Peyer's patch (tissue), 4 donors: ENCODE results near the gene TUG1. TPM values are rescaled to one million over a fixed set of nuclear protein-coding genes. Genes with fewer than 3 reads are reported as not detected.

Source experiments
- DNase-seq, 3 donors: peaks; one replicate each; pipeline ENCODE4 v3.0.0-alpha.2; 2017 to 2019
- H3K27ac ChIP-seq, 4 donors: fragments of 200-600 bp; sonication (generic); one replicate each; pipeline ENCODE4 v1.5.1; 2016 to 2019
- H3K27me3 ChIP-seq, 2 donors: fragments of 200-600 bp; sonication (generic); one replicate each; pipeline ENCODE4 v1.5.1; 2019
- H3K36me3 ChIP-seq, 3 donors: fragments of 200-600 bp; sonication (generic); one replicate each; pipeline ENCODE4 v1.5.1; 2016 to 2019
- H3K4me1 ChIP-seq, 4 donors: fragments of 200-600 bp; sonication (generic); one replicate each; pipeline ENCODE4 v1.5.1; 2016 to 2019
- H3K4me3 ChIP-seq, 4 donors: fragments of 200-600 bp; sonication (generic); 1 replicate in 3 of 4; 2 replicates in 1 of 4; pipeline ENCODE4 v1.5.1; 2016 to 2019; ENCODE audit warnings: mild to moderate bottlenecking in 1 of 4
- H3K9me3 ChIP-seq, 4 donors: fragments of 200-600 bp; sonication (generic); one replicate each; pipeline ENCODE4 v1.5.1; 2016 to 2019; ENCODE audit warnings: mild to moderate bottlenecking in 1 of 4
- POLR2A ChIP-seq, 2 donors: fragments of 450-650 bp; IDR thresholded peaks; one replicate each; pipeline ENCODE4 v1.5.1; 2017; ENCODE audit warnings: antibody characterized with exemption in 2 of 2, mild to moderate bottlenecking in 2 of 2, moderate library complexity in 2 of 2
- total RNA-seq, 4 donors: library from RNA; depleted of rRNA; stranded (reverse); fragments of >200 nt; gene quantifications; one replicate each; pipeline ENCODE4 v1.1.0, GENCODE V29; 2016
- TF ChIP-seq, protein P1 (sequence below), 6 experiments: fragments of 450-650 bp in 4 of 6; fragments of 200-600 bp in 2 of 6; sonication (generic) in 1 of 6; IDR thresholded peaks; one replicate each; pipeline ENCODE4 v1.5.1; 2017 to 2019; ENCODE audit warnings: antibody characterized with exemption in 6 of 6, mild to moderate bottlenecking in 3 of 6, moderate library complexity in 1 of 6

TUG1 gene
- total RNA-seq, 4 donors from 2014 or later, result 97.6 to 135 (median 109) TPM

DNA sequence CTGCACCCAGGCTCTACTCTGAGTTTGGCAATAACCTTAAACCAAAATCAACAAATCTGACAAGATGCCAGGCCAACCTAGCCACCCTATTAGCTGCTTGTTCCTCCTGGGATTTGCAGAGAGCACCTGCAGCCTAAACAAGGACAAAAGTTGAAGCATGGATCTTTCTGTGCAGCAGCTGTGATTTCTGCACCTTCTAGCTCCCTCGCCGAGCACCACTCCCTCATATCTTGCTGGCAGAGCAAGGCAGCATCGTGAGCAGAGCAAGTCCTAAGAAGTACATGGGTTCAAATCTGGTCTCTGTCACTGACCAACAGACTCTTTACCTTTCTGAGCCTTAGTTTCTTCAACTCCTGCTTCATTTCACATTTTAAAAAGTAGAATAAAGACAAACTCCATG lies 38.8 kb upstream of the TUG1 start:
- no peak for TF ChIP-seq POLR2A (IDR thresholded peaks at IDR 0.05)
- TF ChIP-seq, protein P1, sequence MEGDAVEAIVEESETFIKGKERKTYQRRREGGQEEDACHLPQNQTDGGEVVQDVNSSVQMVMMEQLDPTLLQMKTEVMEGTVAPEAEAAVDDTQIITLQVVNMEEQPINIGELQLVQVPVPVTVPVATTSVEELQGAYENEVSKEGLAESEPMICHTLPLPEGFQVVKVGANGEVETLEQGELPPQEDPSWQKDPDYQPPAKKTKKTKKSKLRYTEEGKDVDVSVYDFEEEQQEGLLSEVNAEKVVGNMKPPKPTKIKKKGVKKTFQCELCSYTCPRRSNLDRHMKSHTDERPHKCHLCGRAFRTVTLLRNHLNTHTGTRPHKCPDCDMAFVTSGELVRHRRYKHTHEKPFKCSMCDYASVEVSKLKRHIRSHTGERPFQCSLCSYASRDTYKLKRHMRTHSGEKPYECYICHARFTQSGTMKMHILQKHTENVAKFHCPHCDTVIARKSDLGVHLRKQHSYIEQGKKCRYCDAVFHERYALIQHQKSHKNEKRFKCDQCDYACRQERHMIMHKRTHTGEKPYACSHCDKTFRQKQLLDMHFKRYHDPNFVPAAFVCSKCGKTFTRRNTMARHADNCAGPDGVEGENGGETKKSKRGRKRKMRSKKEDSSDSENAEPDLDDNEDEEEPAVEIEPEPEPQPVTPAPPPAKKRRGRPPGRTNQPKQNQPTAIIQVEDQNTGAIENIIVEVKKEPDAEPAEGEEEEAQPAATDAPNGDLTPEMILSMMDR (IDR thresholded peaks at IDR 0.05), result no peak
- H3K4me3 ChIP-seq, result no peak overlapping the region
- no peak overlapping the region for H3K27ac ChIP-seq
- no peaks in the 10 kb centered on the region for H3K4me1 ChIP-seq
- no peak for DNase-seq
- H3K9me3 ChIP-seq, result no peaks in the 10 kb centered on the region
- H3K36me3 ChIP-seq, result peaks cover 0 to 90% (median 0%) of the 10 kb centered on the region in 3 donors
- no peaks in the 10 kb centered on the region for H3K27me3 ChIP-seq

GRCh38 chr22:30931541-30932300 lies 37.3 kb upstream of the TUG1 start:
- no peak for TF ChIP-seq POLR2A (IDR thresholded peaks at IDR 0.05)
- TF ChIP-seq, protein P1 (IDR thresholded peaks at IDR 0.05), result no peak
- Histone ChIP-seq H3K27me3 (no peaks in the 10 kb centered on the region), H3K4me1 (no peaks in the 10 kb centered on the region), H3K27ac (no peak overlapping the region), H3K36me3 (peaks cover 0 to 94% (median 0%) of the 10 kb centered on the region in 3 donors), H3K9me3 (no peaks in the 10 kb centered on the region), H3K4me3 (no peak overlapping the region)
- no peak for DNase-seq

GRCh38 chr22:30932661-30933060 lies 36.4 kb upstream of the TUG1 start:
- peaks cover 0 to 97% (median 0%) of the 10 kb centered on the region in 3 donors for H3K36me3 ChIP-seq
- no peaks in the 10 kb centered on the region for H3K27me3 ChIP-seq
- no peaks in the 10 kb centered on the region for H3K4me1 ChIP-seq
- TF ChIP-seq, protein P1 (IDR thresholded peaks at IDR 0.05), result no peak
- TF ChIP-seq POLR2A (IDR thresholded peaks at IDR 0.05), result no peak
- no peaks in the 10 kb centered on the region for H3K9me3 ChIP-seq
- H3K27ac ChIP-seq, result no peak overlapping the region
- no peak overlapping the region for H3K4me3 ChIP-seq
- DNase-seq, result no peak

DNA sequence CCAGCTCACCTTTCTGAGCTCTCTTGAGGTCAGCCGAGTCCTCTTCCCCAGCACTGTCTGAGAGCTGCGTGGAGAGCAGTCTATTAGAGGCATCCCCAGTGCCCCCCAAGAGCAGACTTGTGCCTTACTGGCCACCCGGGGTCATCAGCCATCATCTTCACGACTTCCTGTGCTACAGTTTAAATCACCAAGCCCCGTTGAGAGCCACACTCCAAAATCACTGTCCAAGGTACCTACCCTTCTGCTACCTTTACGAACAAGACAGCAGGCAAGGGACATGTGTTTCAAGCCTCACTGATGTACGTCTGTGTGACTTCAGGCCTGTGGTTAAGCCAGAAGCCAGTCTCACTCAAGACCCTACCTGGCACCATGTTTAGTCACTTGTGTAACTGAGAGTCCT lies 35.6 kb upstream of the TUG1 start:
- Histone ChIP-seq H3K27me3 (no peaks in the 10 kb centered on the region), H3K4me3 (no peak overlapping the region), H3K27ac (no peak overlapping the region), H3K36me3 (peaks cover 0 to 97% (median 0%) of the 10 kb centered on the region in 3 donors), H3K4me1 (no peaks in the 10 kb centered on the region), H3K9me3 (no peaks in the 10 kb centered on the region)
- DNase-seq, result no peak
- no peak for TF ChIP-seq POLR2A (IDR thresholded peaks at IDR 0.05)
- TF ChIP-seq, protein P1 (IDR thresholded peaks at IDR 0.05), result no peak

GRCh38 chr22:30934053-30934452 lies 35.0 kb upstream of the TUG1 start:
- Histone ChIP-seq H3K27ac (no peak overlapping the region), H3K27me3 (no peaks in the 10 kb centered on the region), H3K4me1 (no peaks in the 10 kb centered on the region), H3K36me3 (peaks cover 0 to 97% (median 0%) of the 10 kb centered on the region in 3 donors), H3K4me3 (no peak overlapping the region), H3K9me3 (no peaks in the 10 kb centered on the region)
- DNase-seq, result no peak
- TF ChIP-seq, protein P1 (IDR thresholded peaks at IDR 0.05), result no peak
- TF ChIP-seq POLR2A (IDR thresholded peaks at IDR 0.05), result no peak
